Naive thymus-derived CD4-positive, alpha-beta T cell (primary cell): ENCODE data around the gene STPG3. TPM values are rescaled to one million over a fixed set of nuclear protein-coding genes. Genes with fewer than 3 reads are reported as not detected.

Experiments used
- ATAC-seq: fragments of 150-1000 bp; cut with Tn5 transposase; 2 replicates; pipeline ENCODE4 v1.10.0; 2021; ENCODE audit warnings: mild to moderate bottlenecking, moderate library complexity
- CTCF ChIA-PET: fragments of 350-600 bp; sonication (Branson Sonifier 250); formaldehyde crosslinking; loops from one replicate; lab custom pipeline; 2021; ENCODE audit warnings: antibody characterized with exemption; lab: Charles Lee
- POLR2A ChIA-PET: fragments of 350-600 bp; sonication (Branson Sonifier 250); formaldehyde crosslinking; loops from one replicate; lab custom pipeline; 2021; ENCODE audit warnings: antibody characterized with exemption, inconsistent platforms; lab: Charles Lee
- DNase-seq, 9 donors: peaks; one replicate each; pipeline versions ENCODE4 v3.0.0 to v3.0.0-alpha.2; 2020 to 2022; ENCODE audit warnings: mixed read lengths in 1 of 9
- H3K27ac ChIP-seq: one replicate; pipeline ENCODE4 v1.7.0; 2013; ENCODE audit warnings: mild to moderate bottlenecking, low read depth, low read length, moderate library complexity
- H3K27me3 ChIP-seq, 2 donors: one replicate each; pipeline ENCODE4 v1.7.0; 2013; ENCODE audit warnings: low read length in 2 of 2, mild to moderate bottlenecking in 2 of 2, moderate library complexity in 2 of 2; ENCODE audit not compliant: control insufficient read depth in 2 of 2, insufficient read depth in 2 of 2
- H3K36me3 ChIP-seq, 3 experiments: 1 replicate in 2 of 3; 2 replicates in 1 of 3; pipeline ENCODE4 v1.7.0; 2013; ENCODE audit warnings: low read length in 3 of 3, mild to moderate bottlenecking in 3 of 3, moderate library complexity in 1 of 3; ENCODE audit not compliant: insufficient read depth in 3 of 3, control insufficient read depth in 2 of 3
- H3K4me1 ChIP-seq, 2 donors: one replicate each; pipeline ENCODE4 v1.7.0; 2013; ENCODE audit warnings: low read length in 2 of 2, mild to moderate bottlenecking in 2 of 2, moderate library complexity in 1 of 2; ENCODE audit not compliant: control insufficient read depth in 2 of 2, insufficient read depth in 2 of 2
- H3K4me3 ChIP-seq: 2 replicates; pipeline ENCODE4 v1.7.0; 2013; ENCODE audit warnings: mild to moderate bottlenecking, low read length
- H3K9me3 ChIP-seq, 3 experiments: 1 replicate in 2 of 3; 2 replicates in 1 of 3; pipeline ENCODE4 v1.7.0; 2013; ENCODE audit warnings: low read length in 3 of 3; ENCODE audit not compliant: control insufficient read depth in 2 of 3
- H3K27ac Mint-ChIP-seq, 9 donors: one replicate each; pipeline ENCODE4 v1.8.0; 2020 to 2022; ENCODE audit warnings: mixed read lengths in 9 of 9, mild to moderate bottlenecking in 8 of 9, moderate library complexity in 5 of 9, inconsistent platforms in 2 of 9
- H3K27me3 Mint-ChIP-seq, 5 donors: one replicate each; pipeline ENCODE4 v1.8.0; 2021 to 2022; ENCODE audit warnings: mixed read lengths in 5 of 5, mild to moderate bottlenecking in 1 of 5
- H3K36me3 Mint-ChIP-seq, 5 donors: one replicate each; pipeline ENCODE4 v1.8.0; 2020 to 2022; ENCODE audit warnings: mixed read lengths in 5 of 5, mild to moderate bottlenecking in 3 of 5, inconsistent platforms in 1 of 5
- H3K4me1 Mint-ChIP-seq, 7 donors: one replicate each; pipeline ENCODE4 v1.8.0; 2020 to 2022; ENCODE audit warnings: mixed read lengths in 7 of 7, mild to moderate bottlenecking in 3 of 7, inconsistent platforms in 1 of 7
- H3K4me3 Mint-ChIP-seq, 10 donors: one replicate each; pipeline ENCODE4 v1.8.0; 2020 to 2022; ENCODE audit warnings: mild to moderate bottlenecking in 10 of 10, mixed read lengths in 10 of 10, moderate library complexity in 6 of 10, inconsistent platforms in 2 of 10
- H3K9me3 Mint-ChIP-seq, 11 donors: one replicate each; pipeline ENCODE4 v1.8.0; 2020 to 2022; ENCODE audit warnings: mixed read lengths in 11 of 11, mild to moderate bottlenecking in 4 of 11, inconsistent platforms in 1 of 11, moderate library complexity in 1 of 11
- intact Hi-C, 2 donors: fragments of 100-400 bp; cut with micrococcal nuclease; formaldehyde crosslinking; loops; one replicate each; pipeline ENCODE4 v1.15.1; 2023
- polyA plus RNA-seq, 2 donors: library from polyadenylated mRNA; unstranded; fragments of 300-500 nt; fragmentation: Illumina TruSeq; gene quantifications; one replicate each; pipeline ENCODE4 v1.2.3, GENCODE V29; 2021
- total RNA-seq, 6 experiments: library from RNA in 5 of 6; stranded (reverse) in 5 of 6; gene quantifications; 1 replicate in 5 of 6; 2 replicates in 1 of 6; pipeline ENCODE4 v1.2.3 and lab custom pipeline; 2021 to 2026

Gene STPG3
- total and polyA plus RNA-seq, 7 experiments from 2014 or later: not detected

DNA sequence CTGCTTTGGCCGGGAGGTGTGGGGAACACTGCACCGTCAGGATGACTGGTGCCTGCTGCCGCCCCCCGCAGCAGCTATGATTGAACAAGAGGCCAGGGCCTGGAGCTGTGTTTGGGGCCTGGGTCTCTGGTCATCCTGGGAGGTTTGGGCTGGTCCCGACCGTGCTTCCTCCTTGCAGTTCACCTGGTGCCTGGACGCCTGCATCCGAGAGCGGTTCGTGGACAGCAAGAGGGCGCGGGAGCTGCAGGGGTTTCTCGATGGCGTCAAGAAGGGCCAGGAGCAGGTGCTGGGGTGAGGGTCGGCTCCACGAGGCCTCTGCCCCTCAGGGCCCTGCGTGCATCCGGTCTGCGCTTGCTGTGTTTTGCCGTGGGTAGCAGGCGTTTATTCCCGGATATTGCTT is 13.0 kb downstream of the STPG3 start:
- H3K36me3 ChIP-seq: peaks cover 0 to 60% (median 4%) of the 10 kb centered on the region in 3 experiments
- no peaks in the 10 kb centered on the region for H3K4me1 ChIP-seq
- no peaks in the 10 kb centered on the region for H3K9me3 ChIP-seq
- peaks cover 0 to 8% (median 5%) of the 10 kb centered on the region in 7 donors for H3K4me1 Mint-ChIP-seq
- no peak overlapping the region for H3K4me3 ChIP-seq
- H3K27me3 ChIP-seq: no peaks in the 10 kb centered on the region
- ATAC-seq (no peak), DNase-seq (peak in 1 of 9 donors; percentile 3)
- ChIA-PET POLR2A (interaction anchor here (1.1 kb wide), 1 partner anchor 8 kb away, joined by 5 read pairs; no protein-coding TSS in a partner anchor), CTCF (interaction anchor here (0.6 kb wide), 1 partner anchor 433 kb away, joined by 3 read pairs; no protein-coding TSS in a partner anchor)
- no peaks in the 10 kb centered on the region for H3K27me3 Mint-ChIP-seq
- no peak overlapping the region for H3K4me3 Mint-ChIP-seq
- intact Hi-C loops: no loop called here
- no peaks in the 10 kb centered on the region for H3K9me3 Mint-ChIP-seq
- H3K27ac Mint-ChIP-seq: no peak overlapping the region
- peaks cover 5 to 26% (median 6%) of the 10 kb centered on the region in 5 donors for H3K36me3 Mint-ChIP-seq
- H3K27ac ChIP-seq: no peak overlapping the region

- no peak for ATAC-seq
- peaks cover 5 to 32% (median 6%) of the 10 kb centered on the region in 5 donors for H3K36me3 Mint-ChIP-seq
- CTCF ChIA-PET: no interaction called here
These were observed 14.5 kb downstream of the STPG3 start for GRCh38 chr9:137265496-137266161.

DNA sequence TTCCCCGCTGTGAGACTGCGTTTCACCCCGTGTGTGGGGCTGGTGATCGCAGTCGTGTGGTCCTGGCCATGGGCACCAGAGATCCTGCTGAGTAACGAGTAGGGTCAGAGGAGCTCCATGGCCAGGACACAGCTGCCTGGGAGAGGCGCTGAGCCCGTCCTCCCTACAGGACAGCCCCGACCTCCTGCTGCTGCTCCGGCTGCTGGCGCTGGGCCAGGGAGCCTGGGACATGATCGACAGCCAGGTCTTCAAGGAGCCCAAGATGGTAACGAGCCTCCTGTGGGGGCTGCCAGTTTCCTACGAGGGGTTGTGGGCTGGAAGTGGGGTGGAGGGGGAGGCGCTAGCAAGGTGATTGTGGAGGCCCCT is 15.1 kb downstream of the STPG3 start:
- peaks cover 6 to 13% (median 7%) of the 10 kb centered on the region in 7 donors for H3K4me1 Mint-ChIP-seq
- no peak for ATAC-seq
- H3K4me1 ChIP-seq: peaks cover 0 to 2% of the 10 kb centered on the region in 2 donors
- H3K9me3 Mint-ChIP-seq: no peaks in the 10 kb centered on the region
- no peak overlapping the region for H3K27ac ChIP-seq
- no peaks in the 10 kb centered on the region for H3K27me3 Mint-ChIP-seq
- no peak overlapping the region for H3K27ac Mint-ChIP-seq
- H3K4me3 ChIP-seq: no peak overlapping the region
- no peaks in the 10 kb centered on the region for H3K9me3 ChIP-seq
- H3K4me3 Mint-ChIP-seq: no peak overlapping the region
- ChIA-PET POLR2A (interaction anchor here (0.5 to 1.2 kb wide), 4 partner anchors 10 to 230 kb away, joined by 3 to 4 read pairs (median 3); no protein-coding TSS in a partner anchor), CTCF (no interaction called here)
- H3K36me3 ChIP-seq: peaks cover 0 to 63% (median 4%) of the 10 kb centered on the region in 3 experiments
- no peak for DNase-seq
- peaks cover 5 to 32% (median 7%) of the 10 kb centered on the region in 5 donors for H3K36me3 Mint-ChIP-seq
- intact Hi-C loops: no loop called here
- no peaks in the 10 kb centered on the region for H3K27me3 ChIP-seq

More at GRCh38 chr9:137265496-137266161, 14.5 kb downstream of the STPG3 start:
- Histone ChIP-seq H3K36me3 (peaks cover 0 to 63% (median 4%) of the 10 kb centered on the region in 3 experiments), H3K27me3 (no peaks in the 10 kb centered on the region), H3K4me1 (no peaks in the 10 kb centered on the region), H3K9me3 (no peaks in the 10 kb centered on the region), H3K27ac (no peak overlapping the region), H3K4me3 (no peak overlapping the region)
- POLR2A ChIA-PET: interaction anchor here (0.5 to 1.2 kb wide), 3 partner anchors 10 to 230 kb away, joined by 3 to 4 read pairs (median 3); no protein-coding TSS in a partner anchor
- H3K27me3 Mint-ChIP-seq: no peaks in the 10 kb centered on the region
- no peak overlapping the region for H3K27ac Mint-ChIP-seq
- intact Hi-C loops: no loop called here
- H3K4me1 Mint-ChIP-seq: peaks cover 3 to 10% (median 5%) of the 10 kb centered on the region in 7 donors
- peak in 1 of 9 donors; percentile 6 for DNase-seq
- no peak overlapping the region for H3K4me3 Mint-ChIP-seq
- no peaks in the 10 kb centered on the region for H3K9me3 Mint-ChIP-seq

- intact Hi-C loops: no loop called here
These were observed 15.7 kb downstream of the STPG3 start for GRCh38 chr9:137266585-137267453.

DNA sequence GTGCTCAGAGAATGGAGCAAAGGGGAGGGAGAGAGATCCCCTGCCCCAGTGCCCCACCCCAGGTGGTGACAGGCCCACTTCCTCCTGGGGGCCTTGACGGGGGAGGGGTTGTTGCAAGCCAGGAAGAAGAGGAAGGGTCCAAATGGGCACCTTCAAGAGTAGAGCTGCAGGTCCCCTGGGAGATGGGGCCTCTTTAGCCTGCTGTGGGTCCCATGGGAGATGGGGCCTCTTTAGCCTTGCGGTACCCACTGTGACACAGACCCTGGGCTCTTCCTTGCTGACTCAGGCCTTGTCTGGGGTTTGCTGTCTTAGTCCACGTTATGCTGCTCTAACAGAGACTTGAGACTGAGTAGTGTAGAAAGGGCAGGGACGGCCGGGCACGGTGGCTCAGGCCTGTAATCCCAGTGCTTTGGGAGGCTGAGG is 16.9 kb downstream of the STPG3 start:
- intact Hi-C loops: no loop called here
- ChIA-PET CTCF (no interaction called here), POLR2A (no interaction called here)
- Histone ChIP-seq H3K36me3 (peaks cover 0 to 70% (median 4%) of the 10 kb centered on the region in 3 experiments), H3K9me3 (no peaks in the 10 kb centered on the region), H3K27ac (no peak overlapping the region), H3K27me3 (no peaks in the 10 kb centered on the region), H3K4me3 (no peak overlapping the region), H3K4me1 (peaks cover 0 to 16% of the 10 kb centered on the region in 2 donors)
- no peaks in the 10 kb centered on the region for H3K9me3 Mint-ChIP-seq
- no peak overlapping the region for H3K4me3 Mint-ChIP-seq
- H3K27me3 Mint-ChIP-seq: no peaks in the 10 kb centered on the region
- H3K27ac Mint-ChIP-seq: peak overlapping the region in 1 of 9 donors; percentile 48
- H3K4me1 Mint-ChIP-seq: peaks cover 7 to 22% (median 14%) of the 10 kb centered on the region in 7 donors
- DNase-seq (no peak), ATAC-seq (no peak)
- peaks cover 4 to 29% (median 9%) of the 10 kb centered on the region in 5 donors for H3K36me3 Mint-ChIP-seq

More at GRCh38 chr9:137266585-137267453, 15.7 kb downstream of the STPG3 start:
- POLR2A ChIA-PET: interaction anchor here (0.6 to 0.7 kb wide), 2 partner anchors 12 to 229 kb away, joined by 3 read pairs; no protein-coding TSS in a partner anchor
- no peak overlapping the region for H3K4me3 Mint-ChIP-seq
- DNase-seq (no peak), ATAC-seq (no peak)
- no peak overlapping the region for H3K27ac Mint-ChIP-seq
- no peaks in the 10 kb centered on the region for H3K27me3 Mint-ChIP-seq
- no peaks in the 10 kb centered on the region for H3K27me3 ChIP-seq
- peaks cover 7 to 20% (median 13%) of the 10 kb centered on the region in 7 donors for H3K4me1 Mint-ChIP-seq
- H3K9me3 Mint-ChIP-seq: no peaks in the 10 kb centered on the region
- peaks cover 5 to 32% (median 9%) of the 10 kb centered on the region in 5 donors for H3K36me3 Mint-ChIP-seq
- CTCF ChIA-PET: interaction anchor here (0.7 kb wide), 1 partner anchor 121 kb away, joined by 3 read pairs; no protein-coding TSS in a partner anchor
- H3K4me1 ChIP-seq: peaks cover 0 to 8% of the 10 kb centered on the region in 2 donors
- H3K9me3 ChIP-seq: no peaks in the 10 kb centered on the region
- no peak overlapping the region for H3K4me3 ChIP-seq
- H3K36me3 ChIP-seq: peaks cover 0 to 63% (median 4%) of the 10 kb centered on the region in 3 experiments
- no peak overlapping the region for H3K27ac ChIP-seq

GRCh38 chr9:137268538-137269201 is 17.6 kb downstream of the STPG3 start:
- H3K27me3 Mint-ChIP-seq: no peaks in the 10 kb centered on the region
- POLR2A ChIA-PET: no interaction called here
- H3K4me3 Mint-ChIP-seq: no peak overlapping the region
- no peak overlapping the region for H3K27ac Mint-ChIP-seq
- Histone ChIP-seq H3K27me3 (no peaks in the 10 kb centered on the region), H3K27ac (no peak overlapping the region), H3K36me3 (peaks cover 0 to 72% (median 4%) of the 10 kb centered on the region in 3 experiments), H3K4me3 (no peak overlapping the region), H3K9me3 (no peaks in the 10 kb centered on the region), H3K4me1 (peaks cover 0 to 16% of the 10 kb centered on the region in 2 donors)
- CTCF ChIA-PET: no interaction called here
- DNase-seq: no peak
- no peaks in the 10 kb centered on the region for H3K9me3 Mint-ChIP-seq
- ATAC-seq: no peak
- peaks cover 7 to 22% (median 14%) of the 10 kb centered on the region in 7 donors for H3K4me1 Mint-ChIP-seq
- intact Hi-C loops: no loop called here
- peaks cover 4 to 29% (median 6%) of the 10 kb centered on the region in 5 donors for H3K36me3 Mint-ChIP-seq
